Measurements from ENCODE around the gene PLPP4.

The PLPP4 gene

GRCh38 chr10:120571266-120571665 lies 114.2 kb downstream of the PLPP4 start:
- no peak for TF ChIP-seq PPARA (CRISPR knock-in tag; IDR thresholded peaks at IDR 0.05; ENCODE audit: borderline replicate concordance)
- TF ChIP-seq ESRRG (CRISPR knock-in tag; IDR thresholded peaks at IDR 0.05): no peak
- TF ChIP-seq, protein P1, sequence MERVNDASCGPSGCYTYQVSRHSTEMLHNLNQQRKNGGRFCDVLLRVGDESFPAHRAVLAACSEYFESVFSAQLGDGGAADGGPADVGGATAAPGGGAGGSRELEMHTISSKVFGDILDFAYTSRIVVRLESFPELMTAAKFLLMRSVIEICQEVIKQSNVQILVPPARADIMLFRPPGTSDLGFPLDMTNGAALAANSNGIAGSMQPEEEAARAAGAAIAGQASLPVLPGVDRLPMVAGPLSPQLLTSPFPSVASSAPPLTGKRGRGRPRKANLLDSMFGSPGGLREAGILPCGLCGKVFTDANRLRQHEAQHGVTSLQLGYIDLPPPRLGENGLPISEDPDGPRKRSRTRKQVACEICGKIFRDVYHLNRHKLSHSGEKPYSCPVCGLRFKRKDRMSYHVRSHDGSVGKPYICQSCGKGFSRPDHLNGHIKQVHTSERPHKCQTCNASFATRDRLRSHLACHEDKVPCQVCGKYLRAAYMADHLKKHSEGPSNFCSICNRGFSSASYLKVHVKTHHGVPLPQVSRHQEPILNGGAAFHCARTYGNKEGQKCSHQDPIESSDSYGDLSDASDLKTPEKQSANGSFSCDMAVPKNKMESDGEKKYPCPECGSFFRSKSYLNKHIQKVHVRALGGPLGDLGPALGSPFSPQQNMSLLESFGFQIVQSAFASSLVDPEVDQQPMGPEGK (CRISPR knock-in tag; IDR thresholded peaks at IDR 0.05; ENCODE audit: borderline replicate concordance): no peak
- no peak for TF ChIP-seq SNAI2 (CRISPR knock-in tag; IDR thresholded peaks at IDR 0.05)
- TF ChIP-seq, protein P2, sequence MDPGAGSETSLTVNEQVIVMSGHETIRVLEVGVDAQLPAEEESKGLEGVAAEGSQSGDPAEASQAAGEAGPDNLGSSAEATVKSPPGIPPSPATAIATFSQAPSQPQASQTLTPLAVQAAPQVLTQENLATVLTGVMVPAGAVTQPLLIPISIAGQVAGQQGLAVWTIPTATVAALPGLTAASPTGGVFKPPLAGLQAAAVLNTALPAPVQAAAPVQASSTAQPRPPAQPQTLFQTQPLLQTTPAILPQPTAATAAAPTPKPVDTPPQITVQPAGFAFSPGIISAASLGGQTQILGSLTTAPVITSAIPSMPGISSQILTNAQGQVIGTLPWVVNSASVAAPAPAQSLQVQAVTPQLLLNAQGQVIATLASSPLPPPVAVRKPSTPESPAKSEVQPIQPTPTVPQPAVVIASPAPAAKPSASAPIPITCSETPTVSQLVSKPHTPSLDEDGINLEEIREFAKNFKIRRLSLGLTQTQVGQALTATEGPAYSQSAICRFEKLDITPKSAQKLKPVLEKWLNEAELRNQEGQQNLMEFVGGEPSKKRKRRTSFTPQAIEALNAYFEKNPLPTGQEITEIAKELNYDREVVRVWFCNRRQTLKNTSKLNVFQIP (CRISPR knock-in tag; IDR thresholded peaks at IDR 0.05; ENCODE audit: borderline replicate concordance, low read depth): no peak
- TF ChIP-seq CREB5 (CRISPR knock-in tag; IDR thresholded peaks at IDR 0.05; ENCODE audit: low read depth): no peak
- TF ChIP-seq, protein P3, sequence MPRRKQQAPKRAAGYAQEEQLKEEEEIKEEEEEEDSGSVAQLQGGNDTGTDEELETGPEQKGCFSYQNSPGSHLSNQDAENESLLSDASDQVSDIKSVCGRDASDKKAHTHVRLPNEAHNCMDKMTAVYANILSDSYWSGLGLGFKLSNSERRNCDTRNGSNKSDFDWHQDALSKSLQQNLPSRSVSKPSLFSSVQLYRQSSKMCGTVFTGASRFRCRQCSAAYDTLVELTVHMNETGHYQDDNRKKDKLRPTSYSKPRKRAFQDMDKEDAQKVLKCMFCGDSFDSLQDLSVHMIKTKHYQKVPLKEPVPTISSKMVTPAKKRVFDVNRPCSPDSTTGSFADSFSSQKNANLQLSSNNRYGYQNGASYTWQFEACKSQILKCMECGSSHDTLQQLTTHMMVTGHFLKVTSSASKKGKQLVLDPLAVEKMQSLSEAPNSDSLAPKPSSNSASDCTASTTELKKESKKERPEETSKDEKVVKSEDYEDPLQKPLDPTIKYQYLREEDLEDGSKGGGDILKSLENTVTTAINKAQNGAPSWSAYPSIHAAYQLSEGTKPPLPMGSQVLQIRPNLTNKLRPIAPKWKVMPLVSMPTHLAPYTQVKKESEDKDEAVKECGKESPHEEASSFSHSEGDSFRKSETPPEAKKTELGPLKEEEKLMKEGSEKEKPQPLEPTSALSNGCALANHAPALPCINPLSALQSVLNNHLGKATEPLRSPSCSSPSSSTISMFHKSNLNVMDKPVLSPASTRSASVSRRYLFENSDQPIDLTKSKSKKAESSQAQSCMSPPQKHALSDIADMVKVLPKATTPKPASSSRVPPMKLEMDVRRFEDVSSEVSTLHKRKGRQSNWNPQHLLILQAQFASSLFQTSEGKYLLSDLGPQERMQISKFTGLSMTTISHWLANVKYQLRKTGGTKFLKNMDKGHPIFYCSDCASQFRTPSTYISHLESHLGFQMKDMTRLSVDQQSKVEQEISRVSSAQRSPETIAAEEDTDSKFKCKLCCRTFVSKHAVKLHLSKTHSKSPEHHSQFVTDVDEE (CRISPR knock-in tag; IDR thresholded peaks at IDR 0.05): no peak
- no peak for TF ChIP-seq TCF4 (CRISPR knock-in tag; IDR thresholded peaks at IDR 0.05; ENCODE audit: borderline replicate concordance)
- TF ChIP-seq GLIS3 (CRISPR knock-in tag; IDR thresholded peaks at IDR 0.05): no peak
- no peak for TF ChIP-seq ISL1 (CRISPR knock-in tag; IDR thresholded peaks at IDR 0.05)
- no peak for TF ChIP-seq ZNF8 (CRISPR knock-in tag; IDR thresholded peaks at IDR 0.05)
- no peak for TF ChIP-seq BACH2 (CRISPR knock-in tag; IDR thresholded peaks at IDR 0.05; ENCODE audit: borderline replicate concordance)
- no peak for TF ChIP-seq ZFP30 (CRISPR knock-in tag; IDR thresholded peaks at IDR 0.05)
- no peak for ATAC-seq

GRCh38 chr10:120572307-120572706 lies 115.3 kb downstream of the PLPP4 start:
- ATAC-seq: no peak
- TF ChIP-seq ZNF8 (CRISPR knock-in tag; IDR thresholded peaks at IDR 0.05) (no peak), CSRNP3 (CRISPR knock-in tag; IDR thresholded peaks at IDR 0.05) (no peak), ZC3H10 (CRISPR knock-in tag; IDR thresholded peaks at IDR 0.05) (no peak), ZFP3 (CRISPR knock-in tag; IDR thresholded peaks at IDR 0.05) (no peak), ZFP30 (CRISPR knock-in tag; IDR thresholded peaks at IDR 0.05) (no peak)

- TF ChIP-seq ISL1 (CRISPR knock-in tag; IDR thresholded peaks at IDR 0.05) (no peak), ZFP3 (CRISPR knock-in tag; IDR thresholded peaks at IDR 0.05) (no peak), PPARA (CRISPR knock-in tag; IDR thresholded peaks at IDR 0.05; ENCODE audit: borderline replicate concordance) (no peak), ZC3H10 (CRISPR knock-in tag; IDR thresholded peaks at IDR 0.05) (no peak), ARNTL (CRISPR knock-in tag; IDR thresholded peaks at IDR 0.05; ENCODE audit: borderline replicate concordance, low read depth) (no peak), CSDC2 (CRISPR knock-in tag; IDR thresholded peaks at IDR 0.05) (no peak), ZNF565 (CRISPR knock-in tag; conservative IDR thresholded peaks at IDR 0.05; ENCODE audit: low read depth) (no peak), OSR1 (CRISPR knock-in tag; IDR thresholded peaks at IDR 0.05) (no peak), ZNF8 (CRISPR knock-in tag; IDR thresholded peaks at IDR 0.05) (no peak), CSRNP3 (CRISPR knock-in tag; IDR thresholded peaks at IDR 0.05) (no peak), SNAI2 (CRISPR knock-in tag; IDR thresholded peaks at IDR 0.05) (no peak)
- TF ChIP-seq, protein P1 (CRISPR knock-in tag; IDR thresholded peaks at IDR 0.05; ENCODE audit: borderline replicate concordance): no peak
- no peak for ATAC-seq
These were observed 116.3 kb downstream of the PLPP4 start for GRCh38 chr10:120573355-120573754.

All from SK-N-SH treated with all-trans-retinoic acid at 6 μM for 48 hours (cell line).